Middle frontal gyrus (tissue), 1 donor: ENCODE results near the gene CHST13.

Experiments used
- DNase-seq: peaks from one replicate; pipeline ENCODE4 v3.0.0-alpha.2; 2015; ENCODE audit warnings: low spot score; ENCODE audit errors: extremely low spot score

The CHST13 gene

GRCh38 chr3:126553284-126554084 lies 29.5 kb downstream of the CHST13 start:
- DNase-seq: no peak

- no peak for DNase-seq
Measured at GRCh38 chr3:126554560-126555525, 30.9 kb downstream of the CHST13 start.

- no peak for DNase-seq
Measured at GRCh38 chr3:126555795-126556636, 32.1 kb downstream of the CHST13 start.

GRCh38 chr3:126556637-126557414 lies 32.9 kb downstream of the CHST13 start:
- DNase-seq: no peak

GRCh38 chr3:126557415-126557745 lies 33.4 kb downstream of the CHST13 start:
- DNase-seq: no peak

GRCh38 chr3:126557761-126558160 lies 33.8 kb downstream of the CHST13 start:
- DNase-seq: no peak

GRCh38 chr3:126558336-126559071 lies 34.5 kb downstream of the CHST13 start, which contains the start of gene C3orf22:
TSS of gene C3orf22 (minus strand) at chr3:126558932. CDS start at chr3:126553390, 5,542 bp downstream.
- DNase-seq: no peak

GRCh38 chr3:126562737-126563276 lies 38.9 kb downstream of the CHST13 start:
- DNase-seq: no peak

- DNase-seq: no peak
Measured at GRCh38 chr3:126567696-126568438, 43.9 kb downstream of the CHST13 start.

- no peak for DNase-seq
Measured at GRCh38 chr3:126568776-126569342, 44.9 kb downstream of the CHST13 start.

GRCh38 chr3:126569390-126569975 lies 45.5 kb downstream of the CHST13 start:
- no peak for DNase-seq

GRCh38 chr3:126570103-126570541 lies 46.2 kb downstream of the CHST13 start:
- DNase-seq: no peak

- no peak for DNase-seq
Measured at GRCh38 chr3:126571078-126571477, 47.1 kb downstream of the CHST13 start.

- DNase-seq: no peak
Measured at GRCh38 chr3:126573492-126574117, 49.6 kb downstream of the CHST13 start.

GRCh38 chr3:126577261-126577660 lies 53.3 kb downstream of the CHST13 start:
- no peak for DNase-seq

GRCh38 chr3:126578702-126579101 lies 54.7 kb downstream of the CHST13 start:
- DNase-seq: no peak

- no peak for DNase-seq
Measured at GRCh38 chr3:126580746-126581145, 56.8 kb downstream of the CHST13 start.

GRCh38 chr3:126581569-126581968 lies 57.6 kb downstream of the CHST13 start:
- no peak for DNase-seq
